ENCODE results near the gene CPT1B. TPM values are rescaled to one million over a fixed set of nuclear protein-coding genes. Genes with fewer than 3 reads are reported as not detected.
A peak's percentile ranks its signal among the peaks of the same experiment; 100 is the strongest.

CPT1B gene
- total RNA-seq, 2 experiments from 2014 or later: 107 to 113 TPM

GRCh38 chr22:50526834-50527801, 51.1 kb downstream of the CPT1B start:
- peaks cover 37% of the 10 kb centered on the region for H3K4me1 Mint-ChIP-seq
- peak overlapping the region; percentile 93 for H3K27ac Mint-ChIP-seq
- H3K4me3 Mint-ChIP-seq: peak overlapping the region; percentile 80
- DNase-seq: peak; percentile 54
- ChIA-PET CTCF (interaction anchor here (0.7 to 5.8 kb wide), 8 partner anchors 11 to 251 kb away, joined by 4 to 74 read pairs (median 5); partner anchors contain the start of genes NCAPH2 and SYCE3), POLR2A (interaction anchor here (0.6 to 1.8 kb wide), 2 partner anchors 13 to 19 kb away, joined by 3 to 5 read pairs; partner anchors contain the start of genes LMF2 and NCAPH2)
- no peaks in the 10 kb centered on the region for H3K27me3 Mint-ChIP-seq
- no peaks in the 10 kb centered on the region for H3K9me3 Mint-ChIP-seq
- peaks cover 36% of the 10 kb centered on the region for H3K36me3 Mint-ChIP-seq (ENCODE audit: low read depth)

GRCh38 chr22:50526108-50526833, 52.0 kb downstream of the CPT1B start:
- ChIA-PET CTCF (interaction anchor here (0.6 to 5.8 kb wide), 45 partner anchors 11 to 595 kb away, joined by 3 to 74 read pairs (median 4); partner anchors contain the start of genes CPT1B, HDAC10, KLHDC7B and LMF2), POLR2A (interaction anchor here (0.8 to 2.3 kb wide), 11 partner anchors 14 to 325 kb away, joined by 3 to 29 read pairs (median 5); partner anchors contain the start of genes CHKB, KLHDC7B, LMF2 and NCAPH2)
- Mint-ChIP-seq H3K4me1 (peaks cover 37% of the 10 kb centered on the region), H3K4me3 (peak overlapping the region; percentile 80), H3K9me3 (no peaks in the 10 kb centered on the region), H3K27me3 (no peaks in the 10 kb centered on the region), H3K27ac (peak overlapping the region; percentile 93), H3K36me3 (ENCODE audit: low read depth) (peaks cover 36% of the 10 kb centered on the region)
- peak; percentile 89 for DNase-seq

- Mint-ChIP-seq H3K36me3 (ENCODE audit: low read depth) (peaks cover 36% of the 10 kb centered on the region), H3K27ac (peak overlapping the region; percentile 87), H3K27me3 (no peaks in the 10 kb centered on the region), H3K4me1 (peaks cover 37% of the 10 kb centered on the region), H3K4me3 (peak overlapping the region; percentile 80), H3K9me3 (no peaks in the 10 kb centered on the region)
- DNase-seq: no peak
- ChIA-PET CTCF (interaction anchor here (0.6 to 5.8 kb wide), 46 partner anchors 10 to 595 kb away, joined by 3 to 74 read pairs (median 4); partner anchors contain the start of genes ARSA, CHKB, CPT1B and HDAC10), POLR2A (interaction anchor here (0.8 to 2.3 kb wide), 11 partner anchors 14 to 324 kb away, joined by 3 to 29 read pairs (median 5); partner anchors contain the start of genes CHKB, KLHDC7B, LMF2 and NCAPH2)
Observed at GRCh38 chr22:50525858-50526107, 52.4 kb downstream of the CPT1B start.

GRCh38 chr22:50525104-50525857, 52.9 kb downstream of the CPT1B start, which contains the start of gene SCO2:
Gene SCO2, minus strand, starts transcription at chr22:50525598. Its CDS starts 1,187 bp downstream, at chr22:50524411.
- Mint-ChIP-seq H3K4me1 (peaks cover 37% of the 10 kb centered on the region), H3K36me3 (ENCODE audit: low read depth) (peaks cover 37% of the 10 kb centered on the region), H3K27ac (peak within 1 kb of the TSS; percentile 93), H3K9me3 (no peaks in the 10 kb centered on the region), H3K27me3 (no peaks in the 10 kb centered on the region), H3K4me3 (peak within 1 kb of the TSS; percentile 80)
- POLR2A ChIA-PET: interaction anchor here (0.8 to 2.3 kb wide), 11 partner anchors 15 to 324 kb away, joined by 3 to 29 read pairs (median 5); partner anchors contain the start of genes CHKB, KLHDC7B, LMF2 and NCAPH2
- peak; percentile 97 for DNase-seq
- CTCF ChIA-PET: interaction anchor here (0.6 to 5.8 kb wide), 45 partner anchors 10 to 594 kb away, joined by 3 to 74 read pairs (median 4); partner anchors contain the start of genes ARSA, CHKB, CPT1B and HDAC10

GRCh38 chr22:50524676-50525103, 53.5 kb downstream of the CPT1B start:
- no peaks in the 10 kb centered on the region for H3K9me3 Mint-ChIP-seq
- ChIA-PET POLR2A (interaction anchor here (1.3 to 2.3 kb wide), 4 partner anchors 15 to 94 kb away, joined by 5 to 29 read pairs (median 10); partner anchors contain the start of genes LMF2 and NCAPH2), CTCF (interaction anchor here (0.9 to 5.8 kb wide), 15 partner anchors 9 to 334 kb away, joined by 3 to 74 read pairs (median 10); partner anchors contain the start of genes ARSA, CHKB, KLHDC7B and LMF2)
- no peak for DNase-seq
- H3K27ac Mint-ChIP-seq: peak overlapping the region; percentile 87
- H3K4me3 Mint-ChIP-seq: peak overlapping the region; percentile 80
- H3K36me3 Mint-ChIP-seq (ENCODE audit: low read depth): peaks cover 40% of the 10 kb centered on the region
- H3K4me1 Mint-ChIP-seq: peaks cover 37% of the 10 kb centered on the region
- H3K27me3 Mint-ChIP-seq: no peaks in the 10 kb centered on the region

- H3K4me3 Mint-ChIP-seq: peak overlapping the region; percentile 80
- H3K27ac Mint-ChIP-seq: peak overlapping the region; percentile 87
- no peaks in the 10 kb centered on the region for H3K9me3 Mint-ChIP-seq
- H3K36me3 Mint-ChIP-seq (ENCODE audit: low read depth): peaks cover 43% of the 10 kb centered on the region
- no peak for DNase-seq
- no peaks in the 10 kb centered on the region for H3K27me3 Mint-ChIP-seq
- POLR2A ChIA-PET: interaction anchor here (2.3 kb wide), 1 partner anchor 16 kb away, joined by 29 read pairs; the partner anchor contains the start of genes LMF2 and NCAPH2
- CTCF ChIA-PET: interaction anchor here (1.9 to 5.8 kb wide), 6 partner anchors 8 to 97 kb away, joined by 10 to 74 read pairs (median 39); partner anchors contain the start of genes LMF2, NCAPH2 and SYCE3
- peaks cover 36% of the 10 kb centered on the region for H3K4me1 Mint-ChIP-seq
Observed at GRCh38 chr22:50523806-50524675, 54.2 kb downstream of the CPT1B start.

GRCh38 chr22:50523458-50523805, 54.8 kb downstream of the CPT1B start:
- CTCF ChIA-PET: interaction anchor here (3.3 to 5.0 kb wide), 2 partner anchors 14 to 98 kb away, joined by 37 to 41 read pairs; partner anchors contain the start of genes LMF2 and NCAPH2

GRCh38 chr22:50522806-50523438, 55.3 kb downstream of the CPT1B start:
- CTCF ChIA-PET: interaction anchor here (0.6 to 5.0 kb wide), 4 partner anchors 14 to 181 kb away, joined by 3 to 41 read pairs (median 3); partner anchors contain the start of genes LMF2, NCAPH2 and SYCE3
- peaks cover 40% of the 10 kb centered on the region for H3K36me3 Mint-ChIP-seq (ENCODE audit: low read depth)
- no peaks in the 10 kb centered on the region for H3K9me3 Mint-ChIP-seq
- H3K27ac Mint-ChIP-seq: peak overlapping the region; percentile 46
- POLR2A ChIA-PET: no interaction called here
- H3K4me3 Mint-ChIP-seq: peak overlapping the region; percentile 27
- no peak for DNase-seq
- no peaks in the 10 kb centered on the region for H3K27me3 Mint-ChIP-seq
- H3K4me1 Mint-ChIP-seq: peaks cover 25% of the 10 kb centered on the region

More at GRCh38 chr22:50523458-50523805, 54.8 kb downstream of the CPT1B start:
- no peaks in the 10 kb centered on the region for H3K9me3 Mint-ChIP-seq
- no peak for DNase-seq
- peaks cover 43% of the 10 kb centered on the region for H3K36me3 Mint-ChIP-seq (ENCODE audit: low read depth)
- peaks cover 30% of the 10 kb centered on the region for H3K4me1 Mint-ChIP-seq
- no peaks in the 10 kb centered on the region for H3K27me3 Mint-ChIP-seq
- H3K27ac Mint-ChIP-seq: peak overlapping the region; percentile 46
- H3K4me3 Mint-ChIP-seq: peak overlapping the region; percentile 27
- POLR2A ChIA-PET: no interaction called here

GRCh38 chr22:50522208-50522805, 55.9 kb downstream of the CPT1B start:
- Mint-ChIP-seq H3K27me3 (no peaks in the 10 kb centered on the region), H3K4me3 (no peak overlapping the region), H3K4me1 (peaks cover 19% of the 10 kb centered on the region), H3K27ac (no peak overlapping the region), H3K9me3 (no peaks in the 10 kb centered on the region), H3K36me3 (ENCODE audit: low read depth) (peaks cover 38% of the 10 kb centered on the region)
- DNase-seq: no peak
- ChIA-PET CTCF (interaction anchor here (0.6 to 5.0 kb wide), 5 partner anchors 13 to 180 kb away, joined by 3 to 41 read pairs (median 3); partner anchors contain the start of genes LMF2, NCAPH2 and SYCE3), POLR2A (no interaction called here)

- no peaks in the 10 kb centered on the region for H3K9me3 Mint-ChIP-seq
- no peaks in the 10 kb centered on the region for H3K27me3 Mint-ChIP-seq
- DNase-seq: no peak
- POLR2A ChIA-PET: no interaction called here
- H3K4me3 Mint-ChIP-seq: no peak overlapping the region
- no peak overlapping the region for H3K27ac Mint-ChIP-seq
- CTCF ChIA-PET: interaction anchor here (1.3 to 5.0 kb wide), 2 partner anchors 13 to 43 kb away, joined by 3 to 41 read pairs; partner anchors contain the start of genes LMF2 and NCAPH2
- H3K4me1 Mint-ChIP-seq: peaks cover 13% of the 10 kb centered on the region
- H3K36me3 Mint-ChIP-seq (ENCODE audit: low read depth): peaks cover 35% of the 10 kb centered on the region
Observed at GRCh38 chr22:50521710-50522109, 56.5 kb downstream of the CPT1B start.

Data from activated CD4-positive, alpha-beta T cell treated with anti-CD3 and anti-CD28 coated beads, Interleukin-2, amount 10 ng/mL, durations not matched to agents 7 days and 5 days (primary cell).